Gastrocnemius medialis (tissue), 4 donors: Measurements from ENCODE around the gene PECR.

Experiments
- CTCF ChIP-seq, 5 experiments: fragments of 450-650 bp in 3 of 5; fragments of 200-600 bp in 2 of 5; sonication (generic) in 2 of 5; IDR thresholded peaks in 4 of 5; conservative IDR thresholded peaks in 1 of 5; 1 replicate in 4 of 5; 2 replicates in 1 of 5; pipeline ENCODE4 v1.5.1; 2016 to 2019; ENCODE audit warnings: antibody characterized with exemption in 5 of 5, mild to moderate bottlenecking in 3 of 5, moderate library complexity in 3 of 5
- POLR2A ChIP-seq, 2 donors: fragments of 450-650 bp; IDR thresholded peaks; one replicate each; pipeline ENCODE4 v1.6.1; 2017; ENCODE audit warnings: antibody characterized with exemption in 2 of 2, mild to moderate bottlenecking in 2 of 2, moderate library complexity in 2 of 2

DNA sequence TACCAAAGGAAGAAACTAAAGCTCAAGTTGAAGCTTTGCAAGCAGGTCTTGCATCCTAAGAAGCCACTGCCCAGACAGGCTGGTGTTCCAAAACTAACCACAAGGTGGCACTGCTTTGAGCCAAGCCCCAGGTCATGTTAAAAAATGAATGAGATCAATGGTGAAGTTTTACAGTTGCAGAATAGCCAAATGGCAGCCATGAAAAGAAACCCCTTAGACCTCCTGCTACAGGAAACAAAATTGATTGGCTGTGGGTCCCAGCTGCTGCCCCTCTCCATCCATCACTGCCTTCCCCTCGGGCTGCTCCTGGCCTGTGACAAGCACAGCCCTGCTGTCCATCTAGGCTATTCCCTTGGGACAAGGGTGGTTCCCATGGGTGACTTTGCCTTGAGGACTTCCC, 47.5 kb downstream of the PECR start:
- TF ChIP-seq CTCF (IDR thresholded peaks at IDR 0.05 in 4 of 5, conservative IDR thresholded peaks at IDR 0.05 in 1 of 5) (peak; percentile 49 to 88 (median 67)), POLR2A (IDR thresholded peaks at IDR 0.05) (no peak)
